Measurements from ENCODE around the gene WDR90. TPM values are rescaled to one million over a fixed set of nuclear protein-coding genes. Genes with fewer than 3 reads are reported as not detected.

WDR90 gene
- polyA plus RNA-seq, 2 of the 4 experiments (the other 2 are of a cell fraction) = 6.5 to 30.7 TPM

- peak overlapping the region; percentile 35; the same call in 1 of the 3 replicates for H3K4me2 ChIP-seq
- peaks cover 11% of the 10 kb centered on the region for H3K4me1 ChIP-seq
- 82% methylated on average over 18 of the region's 22 CpGs for WGBS (ENCODE audit: missing lambda C conversion rate)
- H3K4me3 ChIP-seq = no peak overlapping the region
- ChIA-PET CTCF (interaction anchor here (0.6 to 13.5 kb wide), 21 partner anchors 9 to 113 kb away, joined by 3 to 105 read pairs (median 5); partner anchors contain the start of genes METTL26, RHBDL1, STUB1 and WDR24), POLR2A (no interaction called here)
- no peaks in the 10 kb centered on the region for H3K9me3 ChIP-seq
- ATAC-seq = peak in 1 of 2 experiments; percentile 1; a peak in 1 of 6 replicates
- DNase-seq (ENCODE audit: low read depth in 1 of 2, low spot score in 1 of 2) = no peak
- peak overlapping the region; percentile 90 to 93; a peak in 5 of 6 replicates for H3K27ac ChIP-seq
- no peak for FAIRE-seq
- TF ChIP-seq GATA3 (IDR thresholded peaks at IDR 0.05; ENCODE audit: borderline replicate concordance) = no peak
These were observed 18.1 kb downstream of the WDR90 start for GRCh38 chr16:667113-667779.

GRCh38 chr16:667780-668518, 18.8 kb downstream of the WDR90 start, which contains the start of gene RHOT2:
TSS of gene RHOT2 (plus strand) at chr16:668132. CDS start at chr16:668200, 68 bp downstream.
- Histone ChIP-seq H3K4me3 (peak within 1 kb of the TSS; percentile 98), H3K4me1 (peaks cover 11% of the 10 kb centered on the region), H3K9me3 (no peaks in the 10 kb centered on the region), H3K27ac (peak within 1 kb of the TSS; percentile 90 to 93), H3K4me2 (peak within 1 kb of the TSS; percentile 97)
- ChIA-PET POLR2A (no interaction called here), CTCF (interaction anchor here (0.6 to 13.5 kb wide), 22 partner anchors 8 to 943 kb away, joined by 3 to 105 read pairs (median 5); partner anchors contain the start of genes METTL26, RHBDL1, STUB1 and WDR24)
- peak; percentile 81 to 94 for ATAC-seq
- FAIRE-seq = no peak
- peak; percentile 63 to 93 for DNase-seq (ENCODE audit: low read depth in 1 of 2, low spot score in 1 of 2)
- 4% methylated on average over 14 of the region's 78 CpGs for WGBS (ENCODE audit: missing lambda C conversion rate)
- TF ChIP-seq E2F6 (IDR thresholded peaks at IDR 0.05; ENCODE audit: borderline replicate concordance, low read depth) (peak; percentile 83), ELK1 (IDR thresholded peaks at IDR 0.05; ENCODE audit: low read depth, low read length) (0 out of 2 replicates have a peak, but pooled peaks have one; percentile 34), POLR2A (IDR thresholded peaks at IDR 0.05; ENCODE audit: low read length) (peak; percentile 73), MAZ (IDR thresholded peaks at IDR 0.05; ENCODE audit: borderline replicate concordance, low read depth, low read length) (peak; percentile 98), JUN (IDR thresholded peaks at IDR 0.05) (peak; percentile 57 to 93), ESRRA (IDR thresholded peaks at IDR 0.05; ENCODE audit: borderline replicate concordance, low read length) (no peak), PBX3 (IDR thresholded peaks at IDR 0.05) (peak; percentile 42; the same call in 1 of the 2 replicates), RAD21 (conservative IDR thresholded peaks at IDR 0.05 in 1 of 2, IDR thresholded peaks at IDR 0.05 in 1 of 2) (peak in 1 of 2 experiments; percentile 51; a peak in 4 of 5 replicates), SMC3 (IDR thresholded peaks at IDR 0.05) (peak; percentile 78), PHF8 (IDR thresholded peaks at IDR 0.05; ENCODE audit: borderline replicate concordance, low read depth) (peak; percentile 73; the same call in 1 of the 2 replicates), MAX (IDR thresholded peaks at IDR 0.05) (peak; percentile 85), MYC (IDR thresholded peaks at IDR 0.05; ENCODE audit: borderline replicate concordance, low read length) (peak; percentile 58), ZSCAN20 (CRISPR knock-in tag; IDR thresholded peaks at IDR 0.05) (no peak), BCL3 (IDR thresholded peaks at IDR 0.05) (peak; percentile 76; the same call in 2 of the 3 replicates), FOSL2 (IDR thresholded peaks at IDR 0.05) (no peak), FOSL2 (CRISPR knock-in tag; IDR thresholded peaks at IDR 0.05) (no peak), CBX8 (IDR thresholded peaks at IDR 0.05) (no peak), CTCF (IDR thresholded peaks at IDR 0.05) (peak; percentile 86), RNF2 (IDR thresholded peaks at IDR 0.05; ENCODE audit: borderline replicate concordance, low read depth) (0 out of 2 replicates have a peak, but pooled peaks have one; percentile 36)
